GM18499 (cell line): Measurements from ENCODE around the gene MYL9.
"Not testable (repeated sequence)": the region's sequence is repeated elsewhere in the genome, so short reads cannot be mapped to it uniquely, and the experiment has no call there.

Experiments
- ATAC-seq: cut with Tn5 transposase; IDR thresholded peaks from one replicate; pipeline ENCODE4 v1.9.1; 2021; ENCODE audit warnings: moderate number of reproducible peaks; ENCODE audit not compliant: insufficient read depth, unreplicated experiment

The MYL9 gene

DNA sequence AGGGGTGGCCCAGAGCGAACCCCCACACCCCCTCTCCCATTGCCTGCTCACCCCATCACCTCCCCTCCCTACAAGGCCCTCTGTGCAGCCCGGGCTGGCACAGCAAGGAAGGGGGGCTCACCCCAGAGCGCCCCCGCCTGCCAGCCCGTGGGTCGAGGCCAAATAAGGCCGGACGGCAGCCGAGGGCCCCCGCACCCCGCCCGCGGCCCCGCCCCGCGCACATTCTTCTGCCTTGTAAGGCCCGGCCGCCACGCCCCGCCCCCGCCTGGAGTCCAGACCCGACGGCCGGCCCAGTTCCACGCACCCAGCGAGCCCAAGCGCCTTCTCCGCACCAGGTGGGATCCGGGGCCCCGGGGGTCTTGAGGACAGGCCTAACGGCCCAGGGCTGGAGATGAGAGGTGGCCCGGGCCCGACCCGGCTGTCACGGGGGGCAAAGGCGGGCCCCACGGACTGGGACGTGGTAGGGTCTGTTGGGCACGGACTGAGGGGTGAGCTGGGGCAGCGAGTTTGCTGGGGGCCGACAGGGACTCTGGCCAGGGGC lies at the start of gene MYL9:
MYL9 (plus strand) TSS at position 293 of the 541 bp plus-strand sequence. CDS start 3,366 bp downstream, outside the sequence.
- ATAC-seq, result no peak

DNA sequence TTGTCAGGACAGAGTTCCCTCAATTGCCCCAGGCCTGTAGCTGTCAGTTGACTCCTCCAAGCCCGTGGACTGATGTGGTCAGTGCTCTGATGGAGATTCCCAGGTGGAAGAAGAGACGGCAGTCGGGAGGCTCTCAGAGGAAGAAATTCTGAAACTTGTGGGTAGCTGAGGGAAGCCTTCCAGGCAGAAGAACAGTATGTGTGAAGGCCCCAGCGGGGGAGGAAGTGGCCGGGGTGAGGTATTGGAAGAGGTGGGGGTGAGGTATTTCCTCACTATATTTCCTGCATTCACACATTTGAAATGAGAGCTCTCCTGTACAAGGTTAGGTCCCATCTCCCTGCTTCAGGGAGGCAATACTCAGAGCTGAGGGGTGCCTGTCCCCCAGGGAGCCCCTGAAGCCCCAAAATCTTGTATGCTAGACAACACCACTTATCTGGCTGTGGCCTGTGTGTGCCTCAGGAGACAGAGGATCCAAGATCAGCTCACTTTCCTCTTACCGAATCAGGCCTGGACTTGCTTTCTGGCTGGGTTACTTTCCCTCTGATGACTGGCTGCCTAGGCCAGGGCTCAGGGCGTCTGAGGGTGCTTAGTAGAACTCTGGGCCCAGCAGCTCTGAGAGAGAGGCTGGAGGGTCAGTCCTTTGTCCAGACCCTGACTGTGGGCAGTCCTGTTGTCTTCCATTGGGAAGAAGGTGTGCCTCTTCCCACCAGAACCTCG lies 49.3 kb upstream of the MYL9 start:
- ATAC-seq, result no peak

DNA sequence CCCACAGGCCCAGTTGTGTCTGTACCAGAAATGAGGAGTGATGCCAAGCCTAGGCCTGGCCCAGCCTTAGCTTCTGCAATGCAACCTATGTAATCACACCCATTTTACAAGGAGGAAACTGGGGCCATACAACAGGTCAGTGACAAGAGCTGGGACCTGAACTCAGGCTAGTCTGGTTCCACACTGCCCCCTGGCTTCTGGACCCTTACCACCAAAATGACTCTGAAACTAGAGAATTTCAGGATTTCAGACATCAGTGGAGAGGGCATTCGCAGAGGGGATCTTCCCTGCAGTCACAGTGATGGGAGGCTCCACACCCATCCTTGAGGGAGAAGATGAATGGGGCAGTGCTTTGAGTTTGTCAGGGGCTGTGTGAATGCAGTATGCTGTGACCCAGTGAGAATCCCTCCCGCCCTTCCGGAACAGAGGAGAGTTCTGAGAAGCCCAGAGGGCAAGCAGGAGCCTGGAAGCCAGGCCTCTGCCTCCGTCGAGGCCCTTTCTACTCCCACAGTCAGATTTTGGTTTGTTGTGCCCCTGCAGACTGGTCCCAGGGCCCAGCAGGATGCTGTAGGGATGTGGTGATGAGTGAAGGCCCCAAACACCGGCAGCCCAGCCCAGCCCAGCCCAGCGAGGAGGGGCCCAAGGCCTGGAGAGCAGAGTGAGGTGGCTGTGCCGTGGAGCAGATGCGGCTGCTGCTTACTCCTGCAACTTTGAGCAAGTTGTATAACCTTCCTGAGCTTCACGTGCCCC lies 48.1 kb upstream of the MYL9 start:
- no peak for ATAC-seq

DNA sequence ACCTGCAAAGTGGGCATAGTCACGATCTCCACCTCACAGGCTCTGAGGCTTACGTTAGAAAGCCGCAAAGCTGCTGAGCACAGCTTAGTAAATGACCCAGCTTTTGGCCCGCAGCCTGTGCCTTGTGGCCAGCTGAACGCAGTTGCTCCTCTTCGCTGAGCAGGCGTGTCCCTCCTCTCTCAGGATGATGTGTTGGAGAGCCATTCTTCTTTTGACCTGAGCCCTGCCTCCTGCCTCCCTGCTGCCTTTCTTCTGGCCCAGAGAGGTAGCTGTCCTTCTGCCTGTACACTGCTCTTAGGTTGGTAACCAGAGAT lies 47.6 kb upstream of the MYL9 start:
- no peak for ATAC-seq

DNA sequence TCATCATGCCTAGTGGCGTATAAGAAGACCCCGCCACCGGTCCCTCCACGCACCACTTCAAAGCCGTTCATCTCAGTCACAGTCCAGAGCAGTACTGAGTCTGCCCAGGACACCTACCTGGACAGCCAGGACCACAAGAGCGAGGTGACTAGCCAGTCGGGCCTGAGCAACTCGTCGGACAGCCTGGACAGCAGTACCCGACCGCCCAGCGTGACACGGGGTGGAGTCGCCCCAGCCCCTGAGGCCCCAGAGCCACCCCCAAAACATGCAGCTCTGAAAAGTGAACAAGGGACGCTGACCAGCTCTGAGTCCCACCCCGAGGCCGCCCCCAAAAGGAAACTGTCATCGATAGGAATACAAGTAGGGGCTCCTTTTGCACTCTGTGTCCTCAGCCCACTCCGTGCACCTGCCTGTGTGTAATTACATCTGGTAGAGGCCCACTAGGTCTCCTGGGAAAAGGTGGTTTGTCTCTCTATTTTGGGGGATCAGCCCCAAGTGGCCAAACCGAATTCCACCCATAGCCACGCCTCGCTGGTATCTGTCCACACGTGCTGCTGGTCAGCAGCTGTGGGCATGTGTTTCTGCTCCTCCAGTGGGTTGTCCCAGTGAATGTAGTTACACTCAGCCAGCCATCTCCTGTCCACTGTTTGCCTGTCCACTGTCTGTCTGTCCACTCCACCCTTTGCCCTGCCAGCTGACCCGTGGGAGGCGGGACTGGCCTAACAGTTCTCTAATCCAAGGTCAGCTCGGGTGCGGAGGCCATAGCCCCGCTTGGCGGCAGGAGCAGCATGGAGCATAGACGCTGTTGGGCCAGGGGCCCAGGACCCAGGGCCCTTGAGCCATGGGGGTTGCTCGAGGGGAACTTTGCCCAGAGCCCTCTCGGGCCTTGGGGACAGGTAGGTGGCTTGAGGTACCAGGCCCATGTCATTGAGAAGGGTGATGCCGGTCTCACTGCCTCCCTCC lies 44.3 kb upstream of the MYL9 start:
- no peak for ATAC-seq

DNA sequence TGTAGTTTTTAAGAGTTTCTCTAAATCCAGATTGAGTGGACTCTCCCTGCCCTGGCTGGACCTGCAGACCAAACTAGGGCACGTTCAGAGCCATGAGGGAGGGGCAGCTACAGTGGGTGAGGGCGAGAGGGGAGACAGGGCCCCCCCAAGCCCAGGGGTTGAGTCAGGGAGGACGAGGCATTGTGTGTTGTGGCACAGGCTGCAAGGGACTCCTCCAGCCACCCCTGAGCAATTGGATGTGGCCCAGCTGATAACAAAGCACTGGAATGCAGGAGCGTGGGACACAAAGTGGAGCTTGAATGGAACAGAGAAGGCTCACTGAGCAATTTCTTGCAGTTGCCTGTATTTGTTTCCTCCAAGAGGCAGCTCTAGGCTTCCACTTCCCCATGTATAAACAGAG lies 43.5 kb upstream of the MYL9 start:
- no peak for ATAC-seq

DNA sequence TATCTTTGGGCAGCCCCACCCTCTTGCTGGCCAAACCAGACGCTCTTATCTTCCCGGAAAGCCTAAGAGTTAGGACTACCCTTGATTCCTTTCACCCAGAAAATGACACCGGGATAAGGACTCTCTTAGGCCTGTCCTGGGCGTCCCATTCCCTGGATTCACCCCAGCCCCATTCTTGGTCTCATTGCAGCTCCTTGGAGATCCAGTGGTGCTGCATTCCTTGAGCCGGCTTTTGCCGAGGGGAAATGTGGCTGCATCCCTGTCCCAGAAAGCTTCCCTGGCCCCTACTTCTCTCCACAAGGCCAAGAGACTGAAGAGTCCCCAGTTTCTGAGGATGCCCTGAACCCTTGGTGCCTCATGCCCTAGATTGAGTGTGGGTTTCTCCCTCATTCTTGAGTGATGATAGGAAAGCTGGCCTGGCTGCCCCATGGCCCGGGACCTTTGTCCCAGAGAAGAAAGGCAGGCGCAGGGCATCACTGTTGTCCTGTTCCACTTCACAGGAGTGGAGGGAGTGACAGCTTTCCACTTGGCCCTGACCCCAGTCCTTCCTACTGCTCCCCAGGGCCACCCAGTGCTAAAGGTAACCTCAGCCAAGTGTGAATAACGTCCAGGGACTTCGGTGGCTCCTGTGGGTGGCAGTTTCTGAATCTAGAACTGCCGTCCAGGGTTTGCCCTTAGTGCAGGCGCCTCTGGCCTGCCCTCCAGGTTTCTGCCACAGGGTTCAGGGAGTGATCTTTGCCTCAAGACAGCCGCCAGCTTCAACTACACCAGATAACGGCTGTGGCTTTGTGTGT lies 42.7 kb upstream of the MYL9 start:
- no peak for ATAC-seq

DNA sequence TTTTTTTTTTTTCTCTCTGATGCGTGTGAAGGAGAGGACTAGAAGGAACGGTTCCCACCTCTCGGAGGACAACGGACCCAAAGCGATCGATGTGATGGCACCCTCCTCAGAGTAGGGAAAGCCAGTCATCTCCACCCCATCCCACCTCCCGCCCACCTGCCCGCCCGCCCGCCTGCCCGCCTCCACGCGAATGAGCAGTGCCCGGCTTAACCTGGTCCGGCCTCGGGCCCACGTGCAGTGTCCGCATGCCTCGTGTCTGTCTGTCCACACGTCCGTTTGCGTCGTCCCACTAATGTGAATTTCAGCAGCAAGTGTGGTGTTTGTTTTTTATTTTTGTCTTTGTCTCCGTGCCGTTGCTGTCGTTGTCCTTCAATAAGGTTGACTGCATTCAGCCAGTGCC lies 42.1 kb upstream of the MYL9 start:
- ATAC-seq, result no peak

DNA sequence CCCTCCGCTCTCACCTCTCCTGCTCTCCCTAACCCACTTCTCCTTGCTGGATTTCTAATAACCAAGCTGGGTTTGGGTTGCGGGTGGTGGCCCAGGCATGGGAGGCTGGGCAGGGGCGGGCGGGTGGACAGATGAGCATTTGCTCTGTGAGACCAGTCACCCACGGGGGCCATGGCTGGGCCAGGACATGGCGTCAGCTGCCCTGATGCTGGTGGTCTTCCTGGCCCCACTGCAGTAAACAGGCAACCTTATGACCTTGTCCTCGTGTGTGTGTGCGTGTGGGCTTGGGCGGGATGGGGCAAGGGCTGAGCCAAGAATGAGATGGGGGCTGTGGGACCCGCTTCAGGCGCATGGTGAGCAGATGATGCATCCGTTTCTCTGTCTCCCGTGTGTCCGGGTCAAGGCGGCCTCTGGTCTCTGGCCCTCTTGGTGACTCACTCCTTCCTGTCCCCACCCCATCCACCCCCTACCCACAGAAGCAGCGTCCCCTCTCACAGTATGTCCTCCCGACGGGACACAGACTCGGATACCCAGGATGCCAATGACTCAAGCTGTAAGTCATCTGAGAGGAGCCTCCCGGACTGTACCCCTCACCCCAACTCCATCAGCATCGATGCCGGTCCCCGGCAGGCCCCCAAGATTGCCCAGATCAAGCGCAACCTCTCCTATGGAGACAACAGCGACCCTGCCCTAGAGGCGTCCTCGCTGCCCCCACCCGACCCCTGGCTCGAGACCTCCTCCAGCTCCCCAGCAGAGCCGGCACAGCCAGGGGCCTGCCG lies 41.4 kb upstream of the MYL9 start:
- no peak for ATAC-seq

DNA sequence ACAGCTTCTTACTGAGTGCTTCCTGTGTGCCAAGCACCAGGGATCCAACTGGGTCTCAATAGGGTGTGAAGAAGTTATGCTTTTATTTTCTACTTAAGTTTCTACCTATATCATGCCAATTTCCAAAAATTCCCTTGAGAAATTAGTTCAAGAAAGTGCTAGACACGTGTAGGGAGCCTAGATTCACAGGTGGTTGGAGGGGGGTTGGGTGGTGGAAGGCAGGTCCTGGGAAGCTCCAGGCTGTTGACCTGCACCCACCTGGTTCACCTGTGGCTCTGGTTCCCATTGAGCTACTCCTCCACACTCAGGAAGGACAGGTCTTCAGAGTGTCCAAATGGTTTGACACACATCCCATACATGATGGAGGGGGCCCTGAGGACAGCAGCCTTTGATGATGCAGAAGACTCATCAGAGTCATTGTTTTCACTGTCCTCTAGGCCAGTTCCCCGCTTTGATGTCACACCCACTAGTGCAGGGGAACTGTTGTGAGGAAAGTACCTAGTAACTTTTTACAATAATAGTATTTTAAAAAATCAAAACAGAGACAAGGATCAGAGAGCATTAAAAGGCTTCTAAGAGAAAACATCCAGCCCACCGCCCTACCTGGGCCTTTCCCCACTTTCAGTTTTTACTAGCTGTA lies 39.8 kb upstream of the MYL9 start:
- ATAC-seq, result no peak

DNA sequence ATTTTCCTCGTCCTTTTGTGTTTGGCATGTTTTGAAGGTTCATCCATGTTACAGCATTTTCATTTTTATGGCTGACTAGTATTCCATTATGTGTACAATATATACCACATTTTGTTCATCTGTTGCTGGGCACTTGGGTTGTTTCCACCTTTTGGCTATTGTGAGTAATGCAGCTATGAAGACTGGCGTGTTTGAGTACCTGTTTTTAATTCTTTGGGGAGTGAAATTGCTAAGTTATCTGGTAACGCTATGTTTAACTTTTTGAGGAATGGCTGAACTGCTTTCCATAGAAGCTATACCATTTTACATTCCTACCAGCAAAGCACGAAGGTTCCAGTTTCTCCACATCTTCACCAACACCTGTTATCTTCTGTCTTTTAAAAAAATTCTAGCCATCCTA lies 37.0 kb upstream of the MYL9 start:
- ATAC-seq, result no peak

DNA sequence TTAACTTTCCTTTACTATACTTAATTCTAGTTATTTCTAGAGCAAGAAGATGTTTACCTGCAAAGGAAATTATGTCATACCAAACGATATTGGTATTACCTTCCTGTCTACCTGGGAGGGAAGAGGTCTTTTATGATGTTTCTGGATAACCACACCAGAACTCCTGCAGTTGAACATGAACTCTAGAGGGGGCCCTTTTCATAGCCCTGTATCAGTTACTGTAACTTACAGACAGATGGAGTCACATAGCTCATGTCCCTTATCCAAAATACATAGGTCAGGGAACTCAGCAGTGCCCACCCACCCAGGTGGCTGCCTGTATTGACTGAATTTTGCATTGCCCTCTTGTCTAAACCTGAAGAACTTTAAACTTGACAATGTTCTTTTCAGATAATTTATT lies 35.1 kb upstream of the MYL9 start:
- no peak for ATAC-seq

DNA sequence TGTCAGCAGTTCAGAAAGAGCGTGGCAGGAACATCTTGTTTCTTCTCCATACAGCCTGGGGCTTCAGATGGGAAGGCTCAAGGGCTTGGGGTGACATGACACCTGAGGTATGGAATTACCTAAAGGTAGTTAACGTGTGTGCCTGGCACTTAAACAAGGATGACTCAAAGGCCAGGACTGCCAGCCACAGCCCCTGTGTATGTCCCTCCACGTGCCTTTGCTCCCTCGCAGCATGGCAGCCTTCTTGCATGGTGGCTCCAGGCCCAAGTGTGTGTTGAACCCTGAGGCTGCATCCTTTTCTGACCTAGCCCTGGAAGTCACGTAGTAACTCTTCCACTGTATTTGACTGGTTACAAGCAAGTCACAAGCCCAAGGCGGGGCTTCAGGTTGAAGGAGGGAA lies 33.6 kb upstream of the MYL9 start:
- ATAC-seq, result no peak

DNA sequence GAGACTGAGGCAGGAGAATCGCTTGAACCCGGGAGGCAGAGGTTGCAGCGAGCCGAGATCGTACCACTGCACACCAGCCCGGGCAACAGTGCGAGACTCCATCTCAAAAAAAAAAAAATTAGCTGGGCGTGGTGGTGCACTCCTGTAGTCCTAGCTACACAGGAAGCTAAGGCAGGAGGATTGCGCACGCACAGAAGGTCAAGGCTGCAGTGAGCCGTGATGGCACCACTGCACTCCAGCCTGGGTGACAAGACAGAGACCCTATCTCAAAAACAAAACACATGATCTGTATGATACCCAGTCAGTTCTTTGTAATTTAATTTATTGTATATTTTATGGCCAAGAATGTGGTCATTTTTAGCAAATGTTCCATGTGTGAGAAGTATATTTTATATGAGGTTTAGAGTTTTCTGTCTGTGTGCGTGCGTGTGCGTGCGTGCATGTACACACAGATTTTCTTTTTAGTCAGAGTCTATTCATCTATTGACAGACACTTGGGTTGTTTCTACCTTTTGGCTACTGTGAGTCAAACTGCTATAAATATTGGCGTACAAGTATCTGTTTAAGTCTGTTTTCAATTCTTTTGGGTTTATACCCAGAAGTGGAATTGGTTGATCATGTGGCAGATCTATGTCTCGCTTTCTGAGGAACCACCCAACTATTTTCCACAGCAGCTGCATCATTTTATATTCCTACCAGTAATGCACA lies 22.2 kb upstream of the MYL9 start:
- ATAC-seq, result no peak

DNA sequence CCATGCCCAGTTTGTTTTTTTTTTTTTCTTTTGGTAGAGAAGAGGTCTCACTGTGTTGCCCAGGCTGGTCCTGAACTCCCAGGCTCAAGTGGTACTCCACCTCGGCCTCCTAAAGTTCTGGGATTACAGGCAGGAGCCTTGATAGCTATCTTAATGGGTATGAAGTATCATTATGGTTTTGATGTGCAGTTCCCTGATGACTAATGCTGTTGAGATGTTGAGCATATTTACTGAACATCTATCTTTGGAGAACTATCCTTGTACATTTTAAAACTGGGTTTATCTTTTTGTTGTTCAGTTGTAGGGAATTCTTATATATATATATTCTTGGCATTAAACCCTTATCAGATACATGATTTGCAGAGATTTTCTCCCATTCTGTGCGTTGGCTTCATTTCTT lies 21.4 kb upstream of the MYL9 start:
- no peak for ATAC-seq

DNA sequence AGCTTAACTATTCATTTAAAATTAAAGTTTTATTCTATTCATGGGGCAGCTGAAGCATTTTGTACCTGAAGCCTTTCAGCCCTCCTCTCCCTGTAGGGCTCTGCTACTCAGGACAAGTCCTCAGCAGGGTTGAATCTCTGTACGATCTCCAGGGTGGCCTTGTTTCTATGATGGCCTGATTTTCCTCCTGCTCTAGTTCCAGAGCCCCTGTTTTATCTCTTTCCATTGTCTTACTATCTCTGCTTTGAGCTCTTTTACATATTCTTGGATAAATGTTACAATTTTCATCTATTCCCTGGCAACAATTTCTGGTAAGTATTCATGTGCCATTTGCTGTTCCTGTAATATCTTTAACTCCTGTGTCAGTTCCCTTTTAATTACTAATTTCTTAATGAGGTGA lies 19.8 kb upstream of the MYL9 start:
- no peak for ATAC-seq

DNA sequence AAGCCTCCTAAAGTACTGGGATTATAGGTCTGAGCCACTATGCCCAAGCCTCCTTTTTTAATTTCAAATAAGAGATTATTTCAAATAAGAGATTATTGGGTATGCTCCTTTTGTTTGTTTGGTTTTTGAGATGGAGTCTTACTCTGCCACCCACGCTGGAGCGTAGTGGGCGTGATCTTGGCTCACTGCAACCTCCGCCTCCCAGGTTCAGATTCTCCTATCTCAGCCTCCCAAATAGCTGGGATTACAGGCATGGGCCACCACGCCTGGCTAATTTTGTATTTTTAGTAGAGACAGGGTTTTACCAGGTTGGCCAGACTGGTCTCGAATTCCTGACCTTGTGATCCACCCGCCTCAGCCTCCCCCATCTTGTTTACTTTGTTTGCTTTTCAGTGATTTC lies 18.9 kb upstream of the MYL9 start:
- ATAC-seq, result not testable (repeated sequence)

DNA sequence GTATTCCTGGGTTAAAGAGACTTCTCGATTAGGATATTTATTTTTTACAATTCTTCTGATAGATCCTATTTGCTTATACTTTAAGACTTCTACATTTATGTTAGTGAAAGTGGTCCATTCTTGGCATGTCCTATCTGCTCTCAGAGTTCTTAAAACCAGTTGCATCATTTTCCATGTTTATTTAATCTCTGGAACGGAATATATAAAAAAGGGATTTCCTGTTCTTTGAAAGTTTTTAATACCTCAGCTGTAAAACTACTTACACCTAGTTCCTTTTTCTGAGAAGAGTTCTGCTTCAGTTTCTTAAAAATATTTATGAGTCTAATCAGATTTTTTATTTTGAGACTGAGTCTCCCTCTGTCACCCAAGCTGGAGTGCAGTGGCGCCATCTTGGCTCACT lies 18.0 kb upstream of the MYL9 start:
- no peak for ATAC-seq
